NCI-H526 (cell line): ENCODE data around the gene TPK1.
"Not testable (repeated sequence)": the region's sequence is repeated elsewhere in the genome, so short reads cannot be mapped to it uniquely, and the experiment has no call there.

Source experiments
- DNase-seq, 2 experiments: peaks; one replicate each; lab custom pipeline; 2025; lab: John Stamatoyannopoulos, UW

Gene TPK1

DNA sequence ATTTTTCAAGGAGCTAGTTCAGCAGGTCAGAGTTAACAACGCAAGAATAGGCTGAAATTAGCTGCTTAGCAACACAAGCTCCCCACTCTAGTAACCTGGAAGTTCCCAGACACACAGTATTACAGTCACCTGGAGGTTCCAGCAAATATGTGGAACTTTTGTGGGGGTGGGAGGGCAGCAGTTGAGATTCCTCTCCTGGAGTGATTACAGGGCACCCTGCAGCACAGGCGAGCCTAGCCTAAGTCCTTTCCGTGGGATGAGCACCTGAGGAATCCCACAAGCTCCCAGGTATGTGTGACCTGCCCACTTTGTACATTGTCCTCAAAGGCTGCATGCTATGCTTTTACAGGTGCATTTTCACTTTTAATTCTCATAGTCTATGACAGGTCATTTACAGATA is 13.6 kb downstream of the TPK1 start:
- DNase-seq, result no peak

DNA sequence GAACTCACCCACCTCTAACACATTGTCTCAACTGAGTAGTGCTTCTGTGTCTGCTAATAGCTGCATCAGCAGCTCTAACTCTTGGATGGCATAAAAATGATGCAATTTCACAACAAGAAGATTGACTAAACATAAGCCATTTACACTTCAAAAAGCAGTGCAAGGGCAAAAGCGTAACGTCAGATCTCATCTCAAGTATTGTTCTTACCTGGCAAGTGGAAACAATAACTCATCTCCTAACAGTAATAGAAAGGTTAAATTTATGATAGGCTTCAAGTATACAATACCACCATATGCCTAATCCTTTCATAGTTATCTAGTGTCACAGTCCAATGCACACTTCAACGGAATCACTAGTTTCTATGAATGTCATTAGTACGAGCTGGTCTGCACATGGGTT is 14.8 kb downstream of the TPK1 start:
- DNase-seq, result peak; percentile 11 to 30

DNA sequence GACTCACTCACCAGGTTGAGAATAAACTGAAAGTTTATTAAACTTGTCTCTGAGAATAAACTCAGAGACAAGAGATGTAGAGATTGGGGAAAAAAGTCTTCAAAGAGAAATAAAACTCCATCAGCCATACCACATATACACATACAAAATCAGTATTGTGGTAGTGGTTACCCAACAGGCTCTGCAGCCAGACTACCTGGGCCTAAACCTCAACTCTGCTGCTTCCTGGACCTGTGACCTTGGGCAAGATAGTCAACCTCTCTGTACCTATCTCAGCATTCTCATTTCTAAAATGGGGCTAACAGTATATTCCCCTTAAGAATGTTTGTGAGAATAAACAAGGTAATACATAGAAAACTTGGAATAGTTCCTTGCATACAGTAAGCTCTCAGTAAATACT is 15.3 kb downstream of the TPK1 start:
- no peak for DNase-seq

DNA sequence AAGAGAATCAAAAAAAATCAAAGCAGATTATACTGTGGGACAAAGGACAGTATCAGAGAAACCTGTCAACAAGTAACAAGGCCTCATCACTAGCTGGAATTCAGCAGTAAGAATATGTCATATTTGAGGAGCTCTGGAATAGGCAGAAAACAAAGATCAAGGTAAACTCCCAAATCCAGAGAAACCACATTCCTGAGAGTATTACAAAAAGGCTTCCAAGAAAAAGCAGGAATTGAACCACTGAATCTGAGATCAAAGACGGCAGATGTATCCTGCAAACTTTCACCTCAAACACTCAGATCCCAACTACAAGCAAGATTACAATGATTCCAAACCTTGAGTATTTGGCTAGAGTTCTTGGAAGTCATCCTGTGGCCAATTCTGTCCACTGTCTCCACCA is 16.3 kb downstream of the TPK1 start:
- no peak for DNase-seq

DNA sequence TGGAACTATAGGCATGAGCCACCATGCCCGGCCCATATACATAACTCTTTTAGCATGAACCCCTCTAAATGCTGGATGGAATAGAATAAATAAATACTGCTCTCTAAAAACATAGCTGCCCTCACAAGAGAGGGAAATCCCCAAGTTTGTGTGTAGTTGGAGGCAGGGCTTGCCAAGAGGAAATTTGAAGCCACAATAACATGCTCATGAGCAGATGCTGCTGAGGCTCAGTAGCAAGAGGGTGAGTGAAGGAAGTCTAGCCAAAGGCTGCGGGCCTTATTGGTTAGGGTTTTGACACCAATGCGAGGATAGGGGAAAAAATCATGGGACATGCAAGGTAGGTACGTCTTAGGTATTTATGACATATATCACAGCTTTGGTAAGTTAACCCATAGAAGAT is 17.3 kb downstream of the TPK1 start:
- no peak for DNase-seq

DNA sequence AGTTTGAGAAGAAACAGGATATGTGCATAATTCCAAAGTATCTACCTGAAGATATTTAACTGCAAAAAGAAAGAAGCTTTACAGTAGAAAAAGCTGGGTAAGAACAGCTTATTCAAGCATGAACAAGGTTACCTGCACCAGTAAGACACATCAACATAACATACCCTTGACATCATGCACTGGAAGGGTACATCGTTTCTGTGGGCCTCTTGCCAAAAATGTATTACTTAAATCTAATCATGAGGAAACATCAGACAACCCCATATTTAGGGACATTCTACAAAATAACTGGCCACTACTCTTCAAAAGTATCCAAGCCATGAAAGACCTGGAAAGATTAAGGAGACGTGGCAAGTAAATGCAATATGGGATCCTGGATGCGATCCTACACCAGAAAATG is 18.9 kb downstream of the TPK1 start:
- no peak for DNase-seq

DNA sequence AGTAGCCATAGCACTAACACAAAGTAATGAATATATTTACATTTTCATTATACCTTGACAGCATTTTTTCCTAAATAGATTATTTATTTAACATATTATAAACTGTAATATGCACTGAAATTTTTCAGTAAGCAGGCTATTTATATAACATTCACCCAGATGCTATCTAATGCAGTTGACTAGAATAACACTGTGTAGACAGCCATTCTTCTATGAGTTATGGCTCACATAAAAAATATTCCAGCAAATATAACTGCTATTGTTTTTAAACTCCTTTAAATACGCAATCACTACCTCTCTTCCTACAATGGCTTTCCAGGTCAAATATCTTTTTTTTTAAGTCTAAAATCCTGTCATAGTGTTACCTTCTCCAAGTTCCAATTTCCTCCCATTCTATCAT is 21.6 kb downstream of the TPK1 start:
- no peak for DNase-seq

DNA sequence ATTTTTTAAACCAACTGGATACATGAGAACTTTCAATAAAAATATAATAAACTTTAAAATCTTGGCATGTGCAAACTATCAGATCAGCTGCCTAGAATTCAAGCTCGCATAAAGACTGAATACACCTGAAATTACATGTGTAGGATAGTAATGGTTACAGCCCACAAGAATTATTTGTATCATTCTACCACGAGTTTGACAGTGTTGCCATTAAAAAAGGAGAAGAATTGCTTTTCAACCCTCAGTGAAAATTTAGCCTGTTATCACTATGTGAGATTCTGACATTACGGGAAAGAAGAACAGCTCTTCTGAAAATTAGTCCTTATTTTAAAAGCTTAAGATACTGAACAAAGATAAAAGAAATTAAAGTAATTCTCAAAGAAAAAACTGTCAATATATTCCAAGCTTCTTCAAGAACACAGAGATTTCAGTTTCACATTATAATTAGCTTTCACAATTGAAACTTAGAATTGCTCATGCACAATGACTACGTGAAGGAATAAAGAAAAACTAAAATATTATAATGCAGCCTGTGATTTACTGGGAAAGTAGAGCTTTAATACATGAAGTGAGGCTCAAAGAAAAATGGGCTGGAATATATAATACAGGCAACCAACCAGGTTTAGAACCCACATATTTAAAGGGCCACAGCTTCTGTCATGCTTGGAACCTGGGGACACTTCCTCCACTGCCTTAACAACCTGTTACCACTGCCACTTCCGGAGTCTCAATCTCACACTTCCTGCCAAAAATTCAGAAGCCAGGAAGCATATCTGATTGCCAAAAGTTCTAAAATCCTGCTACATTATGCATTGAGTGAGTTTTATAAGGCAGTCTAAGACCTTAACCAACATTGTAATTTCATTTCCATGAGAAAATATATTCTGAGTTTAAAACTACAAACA is 23.2 kb downstream of the TPK1 start:
- no peak for DNase-seq

DNA sequence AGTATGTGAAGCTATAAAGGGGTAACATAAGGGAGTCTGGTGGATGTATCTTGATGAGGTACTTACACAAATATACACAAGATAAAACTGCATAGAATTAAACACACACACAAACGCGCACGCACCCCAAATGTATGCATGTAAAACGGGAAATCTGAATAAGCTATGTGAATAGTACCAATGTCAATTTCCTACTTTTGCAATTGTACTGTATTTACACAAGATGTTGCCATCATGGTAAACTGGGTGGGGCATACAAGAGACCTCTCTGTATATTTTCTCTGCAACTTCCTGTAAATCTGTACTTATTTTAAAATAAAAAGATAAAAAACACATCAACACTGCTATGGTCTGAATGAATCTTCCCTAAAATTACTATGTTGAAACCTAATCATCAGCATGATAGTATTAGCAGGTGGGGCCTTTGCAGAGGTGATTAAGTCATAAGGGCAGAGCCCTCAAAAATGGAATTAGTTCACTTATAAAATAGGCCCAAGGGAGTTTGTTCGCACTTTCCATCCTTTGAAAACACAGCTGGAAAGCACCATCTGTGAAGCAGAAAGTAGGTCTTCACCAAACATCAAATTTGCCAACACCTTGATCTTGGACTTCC is 30.1 kb downstream of the TPK1 start:
- DNase-seq, result no peak

DNA sequence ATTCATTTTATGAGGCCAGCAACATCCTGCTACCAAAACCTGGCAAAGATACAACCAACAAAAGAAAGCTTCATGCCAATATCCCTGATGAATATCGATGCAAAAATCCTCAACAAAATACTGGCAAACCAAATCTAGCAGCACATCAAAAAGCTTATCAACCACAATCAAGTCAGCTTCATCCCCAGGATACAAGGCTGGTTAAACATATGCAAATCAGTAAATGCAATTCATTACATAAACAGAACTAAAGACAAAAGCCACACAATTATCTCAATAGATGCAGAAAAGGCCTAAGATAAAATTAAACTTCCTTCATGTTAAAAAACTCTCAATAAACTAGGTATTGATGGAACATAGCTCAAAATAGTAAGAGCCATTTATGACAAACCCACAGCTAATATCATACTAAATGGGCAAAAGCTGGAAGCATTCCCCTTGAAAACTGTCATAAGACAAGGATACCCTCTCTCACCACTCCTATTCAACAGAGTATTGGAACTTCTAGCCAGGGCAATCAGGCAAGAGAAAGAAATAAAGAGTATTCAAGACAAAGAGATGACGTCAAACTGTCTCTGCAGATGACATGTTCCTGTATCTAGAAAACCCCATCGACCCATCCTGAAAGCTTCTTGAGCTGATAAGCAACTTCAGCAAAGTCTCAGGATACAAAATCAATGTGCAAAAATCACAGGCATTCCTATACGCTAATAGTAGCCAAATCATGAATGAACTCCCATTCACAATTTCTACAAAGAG is 35.0 kb downstream of the TPK1 start:
- not testable (repeated sequence) for DNase-seq

DNA sequence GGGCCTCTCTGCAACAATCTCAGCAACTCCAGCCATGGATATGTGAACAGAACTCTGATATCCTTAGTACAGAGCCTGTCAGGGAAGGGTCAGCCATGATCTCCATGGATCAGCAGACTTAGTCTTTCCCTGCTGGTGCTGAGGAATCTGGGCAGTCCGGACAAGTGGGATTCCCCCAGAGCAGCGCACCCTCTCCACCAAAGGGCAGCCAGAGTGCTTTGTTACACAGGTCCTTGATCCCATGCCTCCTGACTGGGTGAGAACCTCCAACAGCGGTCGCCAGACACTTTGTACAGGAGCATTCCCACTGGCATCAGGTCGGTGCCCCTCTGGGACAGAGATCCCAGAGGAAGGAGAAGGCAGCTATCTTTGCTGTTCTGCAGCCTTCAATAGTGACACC is 38.9 kb downstream of the TPK1 start:
- no peak for DNase-seq

DNA sequence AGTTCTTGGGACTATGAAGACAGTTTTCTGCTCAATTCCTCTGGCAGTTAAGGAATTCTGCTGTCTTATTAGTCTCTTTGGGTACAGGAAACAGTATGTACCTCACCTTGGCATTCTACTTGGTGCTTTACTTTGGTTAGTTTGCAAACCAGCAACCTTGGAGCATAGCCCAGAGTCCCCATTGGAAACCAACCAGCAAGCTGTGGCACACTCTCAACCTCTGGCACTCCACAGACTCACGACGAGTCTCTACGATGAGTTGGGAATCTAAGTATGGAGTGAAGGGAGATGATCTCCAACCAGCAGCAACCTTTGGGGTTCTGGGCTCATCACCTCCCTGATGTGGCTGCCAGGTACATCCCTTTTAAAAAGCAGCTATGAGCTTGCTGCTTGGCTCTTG is 43.8 kb downstream of the TPK1 start:
- no peak for DNase-seq

DNA sequence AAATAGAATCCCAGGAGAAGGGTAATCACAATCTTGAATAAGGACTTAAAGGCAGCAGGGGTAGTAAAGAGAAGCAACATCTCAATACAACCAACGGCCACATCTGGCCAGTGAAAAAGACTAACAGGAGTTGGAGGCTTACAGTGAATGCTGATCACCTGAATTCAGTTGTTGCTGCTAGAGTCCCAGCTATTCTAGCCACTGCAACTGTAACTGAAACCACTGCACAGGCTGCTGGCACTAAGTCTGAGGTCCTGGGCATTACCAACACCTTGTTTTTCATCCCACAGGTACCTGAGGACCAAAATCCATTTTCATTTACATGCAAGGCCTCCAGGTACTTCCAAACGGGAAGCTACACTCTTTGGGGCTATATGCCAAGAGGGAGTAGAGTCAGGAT is 44.4 kb downstream of the TPK1 start:
- DNase-seq, result no peak

DNA sequence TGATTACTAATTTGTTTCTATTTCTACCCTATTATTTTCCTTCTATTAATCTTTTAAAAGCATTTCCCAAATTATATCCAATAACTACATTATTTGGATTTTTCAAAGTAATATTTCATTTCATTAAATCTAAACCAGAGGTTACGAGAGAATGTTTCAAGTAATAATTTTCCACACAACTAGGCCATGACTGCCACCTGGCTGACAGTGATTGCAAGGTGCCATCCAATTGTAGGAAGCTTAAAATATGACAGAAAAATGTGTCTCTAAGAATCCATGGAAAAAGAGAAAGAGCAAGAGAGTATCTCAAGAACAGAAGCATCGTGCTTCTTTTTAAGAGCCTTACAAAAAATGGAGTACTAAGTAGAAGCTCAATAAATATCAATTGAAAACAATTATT is 48.7 kb downstream of the TPK1 start:
- DNase-seq, result peak in 1 of 2 experiments; percentile 31

DNA sequence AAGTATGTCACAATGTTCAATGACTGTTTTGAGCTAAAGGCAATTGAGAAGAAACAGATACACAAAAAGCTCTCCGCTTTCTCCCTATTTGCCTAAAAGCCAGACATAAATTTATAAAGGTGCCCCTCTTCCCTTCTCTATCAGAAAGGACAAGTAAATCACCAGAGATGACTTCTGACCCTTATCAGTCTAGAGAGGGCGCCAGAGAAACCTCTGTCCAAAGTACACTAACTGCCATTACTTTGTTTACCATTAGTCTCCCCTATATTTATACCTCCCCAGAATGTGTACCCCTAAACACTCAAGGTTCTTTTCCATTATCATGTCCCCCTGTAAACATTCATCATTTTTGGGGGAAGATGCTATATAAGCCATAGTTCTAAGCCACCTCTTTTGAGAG is 49.3 kb downstream of the TPK1 start:
- no peak for DNase-seq

DNA sequence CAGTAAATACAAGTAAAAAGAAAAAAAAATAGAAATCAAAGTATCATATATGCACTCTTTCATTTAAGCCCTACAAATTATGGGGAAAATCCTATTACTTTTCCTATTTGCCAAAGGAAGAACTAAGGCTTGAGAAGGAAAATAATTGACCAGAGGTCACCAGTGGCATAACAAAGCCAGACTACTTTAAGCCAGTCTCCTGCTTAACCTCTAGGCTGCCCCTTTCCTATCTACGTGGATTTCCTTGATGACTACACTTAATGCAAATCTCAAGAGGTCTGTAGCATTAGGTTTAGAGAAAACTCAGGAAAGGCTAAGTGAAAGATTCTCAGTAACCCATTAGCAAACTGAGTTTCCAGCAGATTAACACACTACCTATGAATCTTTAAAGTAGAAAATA is 49.8 kb downstream of the TPK1 start:
- no peak for DNase-seq

DNA sequence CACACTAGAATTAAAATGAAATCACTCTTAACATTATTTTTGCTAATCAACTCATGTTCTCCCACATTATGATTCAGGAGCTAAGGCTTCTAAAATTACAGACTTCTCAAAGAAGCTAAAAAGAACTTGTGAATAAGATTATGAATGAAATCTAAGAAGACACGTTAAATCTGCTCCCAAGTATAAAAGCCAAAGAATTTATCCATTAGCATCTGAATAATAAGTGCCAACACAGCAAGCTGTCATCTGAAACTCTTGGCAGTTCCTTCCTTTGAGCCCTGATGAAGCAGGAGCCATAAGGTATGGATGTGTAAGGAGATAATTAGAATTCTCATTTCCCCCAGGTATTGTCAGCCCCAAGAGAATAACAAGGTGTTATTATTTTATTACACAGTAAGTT is 50.3 kb downstream of the TPK1 start:
- no peak for DNase-seq

DNA sequence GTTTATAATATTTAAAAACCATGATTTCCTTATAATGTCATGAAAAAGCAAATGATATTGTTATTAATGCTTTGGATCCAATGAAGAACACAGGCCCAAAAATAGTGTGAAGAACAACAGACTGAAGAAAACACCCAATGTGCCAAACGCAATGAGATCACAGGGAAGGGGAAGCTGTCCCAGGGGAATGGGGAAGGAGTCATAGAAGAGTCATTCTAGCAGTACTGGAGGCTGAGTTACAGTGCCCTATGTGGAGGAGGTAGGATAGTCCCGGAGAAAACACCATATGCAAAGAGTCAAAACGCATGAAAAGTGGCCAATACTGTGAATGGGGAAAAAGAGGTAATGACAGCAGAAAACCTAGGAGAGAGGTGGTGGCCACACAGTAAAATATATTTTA is 50.9 kb downstream of the TPK1 start:
- no peak for DNase-seq

DNA sequence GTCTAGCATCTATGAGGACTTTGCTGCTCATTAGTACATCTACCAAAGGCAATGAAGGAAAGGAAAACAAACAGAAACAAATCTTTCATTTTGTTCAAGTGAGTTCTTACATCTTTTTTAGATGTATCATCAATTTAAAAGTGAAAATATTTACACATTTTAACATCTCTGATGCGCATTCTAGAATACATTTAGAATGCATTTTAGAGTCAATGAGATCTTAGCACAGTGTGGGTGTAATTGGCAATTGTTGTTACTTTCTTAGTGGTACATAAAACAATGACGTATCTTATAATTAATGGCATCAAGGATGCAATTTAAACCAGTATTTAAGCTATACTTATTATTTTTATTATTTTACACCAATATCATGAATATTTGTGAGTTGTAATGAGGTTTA is 51.4 kb downstream of the TPK1 start:
- no peak for DNase-seq

DNA sequence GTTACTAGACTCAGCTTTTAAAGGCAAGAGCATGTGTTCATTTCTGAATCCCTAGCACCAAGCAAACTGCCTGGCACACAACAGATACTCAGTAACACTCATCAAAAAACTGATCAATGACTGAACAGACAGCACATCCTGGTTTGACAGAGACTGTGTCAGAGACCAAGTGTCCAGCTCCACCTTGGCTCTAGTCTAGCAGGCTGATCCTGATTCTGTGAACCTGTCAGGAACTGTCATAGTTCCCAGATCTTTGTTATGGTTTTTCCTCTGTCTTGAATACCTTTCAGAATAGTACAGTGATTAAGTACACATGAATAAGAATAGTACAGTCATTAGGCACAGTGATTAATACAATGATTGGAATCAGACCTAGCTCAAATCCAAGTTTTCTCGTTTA is 53.0 kb downstream of the TPK1 start:
- DNase-seq, result no peak

DNA sequence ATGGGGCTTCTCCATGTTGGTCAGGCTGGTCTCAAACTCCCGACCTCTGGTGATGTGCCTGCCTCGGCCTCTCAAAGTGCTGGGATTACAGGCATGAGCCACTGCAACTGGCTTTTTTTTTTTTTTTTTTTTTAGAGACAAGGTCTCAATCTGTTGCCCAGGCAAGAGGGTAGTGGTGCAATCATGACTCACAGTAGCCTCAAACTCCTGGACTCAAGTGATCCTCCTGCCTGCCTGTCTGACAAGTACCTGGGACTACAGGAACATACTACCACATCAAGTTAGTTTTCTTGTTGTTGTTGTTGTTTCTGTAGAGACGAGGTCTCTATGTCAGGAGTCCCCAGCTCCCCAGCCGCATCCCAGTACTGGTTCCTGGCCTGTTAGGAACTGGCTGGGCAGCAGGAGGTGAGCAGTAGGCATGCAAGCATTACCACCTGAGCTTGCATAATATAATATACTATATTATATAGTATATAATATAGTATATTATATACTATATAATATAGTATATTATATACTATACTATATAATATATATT is 55.7 kb downstream of the TPK1 start:
- DNase-seq, result no peak

DNA sequence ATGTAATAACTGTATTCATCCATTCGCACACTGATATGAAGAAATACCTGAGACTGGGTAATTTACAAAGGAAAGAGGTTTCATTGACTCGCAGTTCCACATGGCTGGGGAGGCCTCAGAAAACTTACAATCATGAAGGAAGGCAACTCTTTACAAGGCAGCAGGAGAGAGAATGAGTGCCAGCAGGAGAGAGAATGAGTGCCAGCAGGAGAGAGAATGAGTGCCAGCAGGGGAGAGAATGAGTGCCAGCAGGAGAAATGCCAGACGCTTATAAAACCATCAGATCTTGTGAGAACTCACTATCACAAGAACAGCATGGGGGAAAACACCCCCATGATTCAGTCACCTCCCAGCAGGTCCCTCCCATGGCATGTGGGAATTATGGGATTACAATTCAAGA is 58.0 kb downstream of the TPK1 start:
- DNase-seq, result not testable (repeated sequence)
